ENCODE data around the gene SMYD3. TPM values are rescaled to one million over a fixed set of nuclear protein-coding genes. Genes with fewer than 3 reads are reported as not detected.

SMYD3 gene
- total and polyA plus RNA-seq, 2 of the 13 experiments (the other 11 are each of a cell fraction or from before 2014, with no cell fraction given) = 27.7 to 35.8 TPM

GRCh38 chr1:245872475-245872874, 634.6 kb downstream of the SMYD3 start:
- POLR2A ChIA-PET = no interaction called here
- BruUV-seq (replicated peaks) = no TSS peak

DNA sequence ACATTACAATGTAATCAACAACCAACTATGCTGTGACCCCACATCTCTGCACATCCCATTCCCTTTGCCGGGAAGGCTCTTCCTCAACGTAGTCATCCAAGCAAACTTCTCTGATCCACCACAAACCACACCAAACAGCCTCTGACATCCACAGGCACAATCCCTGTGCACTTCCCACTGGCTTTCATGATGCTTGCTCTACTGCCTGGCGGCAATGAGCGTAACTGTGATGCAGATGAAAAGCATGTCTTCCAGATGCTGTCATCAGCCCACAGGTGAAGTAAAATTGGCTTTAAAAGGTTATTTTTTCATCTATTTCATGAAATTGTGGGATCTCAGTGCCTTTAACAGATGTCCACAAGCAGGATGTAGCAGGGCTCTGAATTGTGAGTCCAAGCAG, 635.2 kb downstream of the SMYD3 start:
- no peak overlapping the region for H3K4me2 ChIP-seq (ENCODE audit: low read depth, low read length)
- H3K9me3 ChIP-seq (ENCODE audit: low read length) = no peaks in the 10 kb centered on the region
- TF ChIP-seq ZNF441 (CRISPR knock-in tag; IDR thresholded peaks at IDR 0.05; ENCODE audit: borderline replicate concordance) = no peak
- no peak for TF ChIP-seq ZNF10 (CRISPR knock-in tag; IDR thresholded peaks at IDR 0.05; ENCODE audit: borderline replicate concordance, low read depth)
- TF ChIP-seq, protein P1, sequence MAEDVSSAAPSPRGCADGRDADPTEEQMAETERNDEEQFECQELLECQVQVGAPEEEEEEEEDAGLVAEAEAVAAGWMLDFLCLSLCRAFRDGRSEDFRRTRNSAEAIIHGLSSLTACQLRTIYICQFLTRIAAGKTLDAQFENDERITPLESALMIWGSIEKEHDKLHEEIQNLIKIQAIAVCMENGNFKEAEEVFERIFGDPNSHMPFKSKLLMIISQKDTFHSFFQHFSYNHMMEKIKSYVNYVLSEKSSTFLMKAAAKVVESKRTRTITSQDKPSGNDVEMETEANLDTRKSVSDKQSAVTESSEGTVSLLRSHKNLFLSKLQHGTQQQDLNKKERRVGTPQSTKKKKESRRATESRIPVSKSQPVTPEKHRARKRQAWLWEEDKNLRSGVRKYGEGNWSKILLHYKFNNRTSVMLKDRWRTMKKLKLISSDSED (CRISPR knock-in tag; IDR thresholded peaks at IDR 0.05) = no peak
- no peak for TF ChIP-seq ZNF781 (CRISPR knock-in tag; IDR thresholded peaks at IDR 0.05; ENCODE audit: borderline replicate concordance, not compliant biosample characterization)
- TF ChIP-seq EP300 (IDR thresholded peaks at IDR 0.05; ENCODE audit: low read depth in 2 of 2, low read length in 2 of 2) = no peak
- TF ChIP-seq EP300 (CRISPR knock-in tag; IDR thresholded peaks at IDR 0.05; ENCODE audit: borderline replicate concordance) = no peak
- TF ChIP-seq DMAP1 (CRISPR knock-in tag; IDR thresholded peaks at IDR 0.05) = no peak
- TF ChIP-seq, protein P2, sequence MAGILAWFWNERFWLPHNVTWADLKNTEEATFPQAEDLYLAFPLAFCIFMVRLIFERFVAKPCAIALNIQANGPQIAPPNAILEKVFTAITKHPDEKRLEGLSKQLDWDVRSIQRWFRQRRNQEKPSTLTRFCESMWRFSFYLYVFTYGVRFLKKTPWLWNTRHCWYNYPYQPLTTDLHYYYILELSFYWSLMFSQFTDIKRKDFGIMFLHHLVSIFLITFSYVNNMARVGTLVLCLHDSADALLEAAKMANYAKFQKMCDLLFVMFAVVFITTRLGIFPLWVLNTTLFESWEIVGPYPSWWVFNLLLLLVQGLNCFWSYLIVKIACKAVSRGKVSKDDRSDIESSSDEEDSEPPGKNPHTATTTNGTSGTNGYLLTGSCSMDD (CRISPR knock-in tag; IDR thresholded peaks at IDR 0.05) = no peak
- TF ChIP-seq ZNF530 (CRISPR knock-in tag; IDR thresholded peaks at IDR 0.05; ENCODE audit: low read depth) = no peak
- TF ChIP-seq FOXC1 (CRISPR knock-in tag; IDR thresholded peaks at IDR 0.05; ENCODE audit: borderline replicate concordance) = no peak
- no peak for TF ChIP-seq MTA3 (CRISPR knock-in tag; IDR thresholded peaks at IDR 0.05)
- TF ChIP-seq AGO2 (optimal IDR thresholded peaks at IDR 0.05; ENCODE audit: low read depth, low read length) = no peak
- TF ChIP-seq FOXM1 (CRISPR knock-in tag; IDR thresholded peaks at IDR 0.05) = no peak
- TF ChIP-seq CENPX (CRISPR knock-in tag; IDR thresholded peaks at IDR 0.05) = no peak
- POLR2A ChIA-PET = no interaction called here
- no peak for FAIRE-seq
- DNase-seq (ENCODE audit: low spot score) = no peak
- in situ Hi-C loops (cut with HindIII; ENCODE audit: extremely low pct_ligation_motif_present, low pct_unique_long_range_greater_than_20kb) = no loop called here
- intact Hi-C loops (cut with micrococcal nuclease; ENCODE audit: unreplicated experiment) = no loop called here
- CTCF ChIA-PET (ENCODE audit: low intra/inter-chr PET ratio, low total read pairs) = no interaction called here
- H4K20me1 ChIP-seq (ENCODE audit: insufficient read depth, low read length) = no peaks in the 10 kb centered on the region
- no peak overlapping the region for H3K4me3 ChIP-seq (replicated peaks in 1 of 3; ENCODE audit: insufficient read depth in 1 of 3, low read depth in 2 of 3, low read length in 3 of 3)
- no peak for ATAC-seq
- H3K27me3 ChIP-seq (ENCODE audit: control insufficient read depth in 1 of 2, insufficient read depth in 2 of 2, low read length in 2 of 2) = no peaks in the 10 kb centered on the region
- H2AFZ ChIP-seq (ENCODE audit: low read length) = no peak overlapping the region
- no peak overlapping the region for H3K27ac ChIP-seq (ENCODE audit: extremely low read length, insufficient read depth, low read length)
- 100% methylated on average over 4 of the region's 4 CpGs for WGBS (ENCODE audit: low lambda C conversion rate)
- no peaks in the 10 kb centered on the region for H3K4me1 ChIP-seq (ENCODE audit: insufficient read depth, low read length)
- H3K9ac ChIP-seq (ENCODE audit: insufficient read depth, low read depth, low read length) = no peak overlapping the region
- H3K36me3 ChIP-seq (replicated peaks in 1 of 2; ENCODE audit: control insufficient read depth in 1 of 2, insufficient read depth in 2 of 2, low read length in 2 of 2) = no peaks in the 10 kb centered on the region
- no peaks in the 10 kb centered on the region for H3K79me2 ChIP-seq (ENCODE audit: insufficient read depth, low read length)
- no TSS peak for BruUV-seq (replicated peaks)

More at GRCh38 chr1:245872475-245872874, 634.6 kb downstream of the SMYD3 start:
- FAIRE-seq (no peak), ATAC-seq (no peak), DNase-seq (ENCODE audit: low spot score) (no peak)
- Histone ChIP-seq H2AFZ (ENCODE audit: low read length) (no peak overlapping the region), H3K4me1 (ENCODE audit: insufficient read depth, low read length) (no peaks in the 10 kb centered on the region), H3K27me3 (ENCODE audit: control insufficient read depth in 1 of 2, insufficient read depth in 2 of 2, low read length in 2 of 2) (no peaks in the 10 kb centered on the region), H3K27ac (ENCODE audit: extremely low read length, insufficient read depth, low read length) (no peak overlapping the region), H4K20me1 (ENCODE audit: insufficient read depth, low read length) (no peaks in the 10 kb centered on the region), H3K4me3 (replicated peaks in 1 of 3; ENCODE audit: insufficient read depth in 1 of 3, low read depth in 2 of 3, low read length in 3 of 3) (no peak overlapping the region), H3K9me3 (ENCODE audit: low read length) (no peaks in the 10 kb centered on the region), H3K4me2 (ENCODE audit: low read depth, low read length) (no peak overlapping the region), H3K79me2 (ENCODE audit: insufficient read depth, low read length) (no peaks in the 10 kb centered on the region), H3K9ac (ENCODE audit: insufficient read depth, low read depth, low read length) (no peak overlapping the region), H3K36me3 (replicated peaks in 1 of 2; ENCODE audit: control insufficient read depth in 1 of 2, insufficient read depth in 2 of 2, low read length in 2 of 2) (no peaks in the 10 kb centered on the region)
- intact Hi-C loops (cut with micrococcal nuclease; ENCODE audit: unreplicated experiment) = no loop called here
- CTCF ChIA-PET (ENCODE audit: low intra/inter-chr PET ratio, low total read pairs) = no interaction called here
- TF ChIP-seq ZNF350 (CRISPR knock-in tag; IDR thresholded peaks at IDR 0.05; ENCODE audit: borderline replicate concordance, low read depth) (no peak), NR3C1 (CRISPR knock-in tag; IDR thresholded peaks at IDR 0.05) (no peak), RAD51 (IDR thresholded peaks at IDR 0.05; ENCODE audit: borderline replicate concordance) (no peak), NR2C2 (CRISPR knock-in tag; IDR thresholded peaks at IDR 0.05; ENCODE audit: borderline replicate concordance) (no peak), ZNF816 (CRISPR knock-in tag; IDR thresholded peaks at IDR 0.05; ENCODE audit: borderline replicate concordance) (no peak), ZNF44 (CRISPR knock-in tag; IDR thresholded peaks at IDR 0.05) (no peak)
- TF ChIP-seq, protein P3, sequence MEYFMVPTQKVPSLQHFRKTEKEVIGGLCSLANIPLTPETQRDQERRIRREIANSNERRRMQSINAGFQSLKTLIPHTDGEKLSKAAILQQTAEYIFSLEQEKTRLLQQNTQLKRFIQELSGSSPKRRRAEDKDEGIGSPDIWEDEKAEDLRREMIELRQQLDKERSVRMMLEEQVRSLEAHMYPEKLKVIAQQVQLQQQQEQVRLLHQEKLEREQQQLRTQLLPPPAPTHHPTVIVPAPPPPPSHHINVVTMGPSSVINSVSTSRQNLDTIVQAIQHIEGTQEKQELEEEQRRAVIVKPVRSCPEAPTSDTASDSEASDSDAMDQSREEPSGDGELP (IDR thresholded peaks at IDR 0.05; ENCODE audit: borderline replicate concordance, low read depth) = no peak
- in situ Hi-C loops (cut with HindIII; ENCODE audit: extremely low pct_ligation_motif_present, low pct_unique_long_range_greater_than_20kb) = no loop called here
- WGBS (ENCODE audit: low lambda C conversion rate) = 86% methylated on average over 8 of the region's 8 CpGs
